GM19468 (cell line): Measurements from ENCODE around the gene GPATCH4.
"Not testable (repeated sequence)": the region's sequence is repeated elsewhere in the genome, so short reads cannot be mapped to it uniquely, and the experiment has no call there.

Source experiments
- ATAC-seq: cut with Tn5 transposase; IDR thresholded peaks from one replicate; pipeline ENCODE4 v1.9.1; 2021; ENCODE audit warnings: mild to moderate bottlenecking, moderate library complexity, moderate number of reproducible peaks; ENCODE audit not compliant: unreplicated experiment; ENCODE audit errors: extremely low read depth

The GPATCH4 gene

DNA sequence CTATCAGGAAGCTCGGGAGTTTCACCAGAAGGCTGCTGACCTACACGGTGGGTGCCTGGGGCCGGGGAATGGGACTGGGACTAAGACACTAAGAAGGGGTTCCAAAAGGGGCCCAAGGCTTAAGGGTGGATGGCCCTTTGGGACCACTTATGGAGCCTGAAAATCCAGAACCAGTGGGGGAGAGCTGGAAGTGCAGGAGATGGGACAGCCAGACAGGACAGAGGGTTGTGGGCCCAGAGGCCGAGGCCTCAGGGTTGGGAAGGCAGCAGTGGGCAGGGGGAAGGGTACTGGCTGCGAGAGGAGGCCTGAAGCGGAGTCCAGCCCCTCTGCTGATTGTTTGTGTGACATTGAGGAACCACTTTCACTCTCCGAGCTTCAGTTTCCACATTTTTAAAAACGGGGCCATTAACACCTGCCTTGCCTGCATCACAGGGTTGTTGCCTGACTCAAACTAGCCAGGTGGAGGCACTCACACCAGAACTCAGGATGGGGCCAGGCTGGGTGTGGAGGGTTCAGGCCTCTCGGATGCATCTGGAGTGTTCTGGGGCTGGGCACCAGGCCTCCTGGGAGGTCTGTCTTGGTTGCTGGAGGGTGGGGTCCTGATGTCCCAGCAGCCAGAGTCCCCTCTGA lies 18.8 kb downstream of the GPATCH4 start:
- no peak for ATAC-seq

GRCh38 chr1:156581661-156582387 lies 19.5 kb downstream of the GPATCH4 start:
- ATAC-seq: no peak

- ATAC-seq: no peak
Observed at GRCh38 chr1:156579472-156579871, 21.8 kb downstream of the GPATCH4 start, which contains the start of gene TTC24. TTC24 (plus strand) TSS chr1:156579723; CDS start chr1:156581365, 1,642 bp downstream.

- ATAC-seq: no peak
Observed at GRCh38 chr1:156578055-156578454, 23.2 kb downstream of the GPATCH4 start.

- ATAC-seq: no peak
Observed at GRCh38 chr1:156577550-156577949, 23.7 kb downstream of the GPATCH4 start.

GRCh38 chr1:156574039-156574633 lies 27.1 kb downstream of the GPATCH4 start:
- ATAC-seq: no peak

GRCh38 chr1:156572663-156573018 lies 28.6 kb downstream of the GPATCH4 start:
- no peak for ATAC-seq

GRCh38 chr1:156571919-156572662 lies 29.2 kb downstream of the GPATCH4 start, which contains the start of gene IQGAP3:
IQGAP3 (minus strand) TSS chr1:156572565; CDS start chr1:156572529, 36 bp downstream.
- peak; percentile 51 for ATAC-seq

DNA sequence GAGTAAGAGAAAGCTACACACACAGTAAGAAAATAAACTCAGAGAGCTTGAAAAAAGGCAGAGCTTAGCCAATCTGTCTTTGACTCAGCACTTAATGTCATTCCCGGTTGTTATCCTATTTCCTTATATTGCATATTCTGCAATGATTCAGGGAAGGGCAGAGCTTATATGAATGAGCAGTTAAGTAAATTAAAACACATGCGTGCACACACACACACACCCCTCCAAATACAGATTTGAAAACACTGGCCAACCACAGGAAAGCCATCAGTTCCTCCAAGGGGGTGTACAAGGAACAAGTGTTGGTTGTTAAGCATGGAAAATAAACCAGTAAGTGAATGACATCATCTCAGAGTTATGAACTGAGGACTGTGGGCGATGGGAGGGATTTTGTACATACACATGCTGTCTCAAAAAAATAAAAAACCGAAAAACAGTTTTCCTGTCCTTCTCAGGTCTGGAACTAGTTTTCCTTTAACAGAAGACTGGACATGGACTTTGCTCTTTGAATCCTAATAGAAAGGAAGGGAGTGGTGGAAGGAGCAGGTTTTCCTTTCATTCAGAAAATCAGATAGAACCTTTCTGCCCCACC lies 29.9 kb downstream of the GPATCH4 start:
- ATAC-seq: no peak

- ATAC-seq: no peak
Observed at GRCh38 chr1:156566436-156566835, 34.8 kb downstream of the GPATCH4 start.

DNA sequence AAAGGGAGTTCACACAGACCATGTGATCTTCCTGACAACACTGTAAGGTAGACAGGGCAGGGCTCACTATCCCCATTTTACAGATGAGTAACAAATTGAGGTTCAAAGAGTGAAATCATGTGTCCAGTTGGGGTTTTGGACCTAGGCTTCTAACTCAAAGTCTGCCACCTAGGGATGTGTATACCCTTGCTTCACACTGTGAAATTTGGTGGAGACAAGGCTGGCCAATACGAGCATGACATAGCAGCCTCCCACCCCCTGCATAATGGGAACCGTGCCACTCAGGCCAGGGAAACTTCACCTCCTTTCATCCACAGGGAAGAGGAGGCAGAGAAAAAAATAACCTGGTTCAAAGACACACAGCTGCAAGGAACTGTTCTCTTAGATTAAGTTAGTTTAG lies 35.8 kb downstream of the GPATCH4 start:
- no peak for ATAC-seq

DNA sequence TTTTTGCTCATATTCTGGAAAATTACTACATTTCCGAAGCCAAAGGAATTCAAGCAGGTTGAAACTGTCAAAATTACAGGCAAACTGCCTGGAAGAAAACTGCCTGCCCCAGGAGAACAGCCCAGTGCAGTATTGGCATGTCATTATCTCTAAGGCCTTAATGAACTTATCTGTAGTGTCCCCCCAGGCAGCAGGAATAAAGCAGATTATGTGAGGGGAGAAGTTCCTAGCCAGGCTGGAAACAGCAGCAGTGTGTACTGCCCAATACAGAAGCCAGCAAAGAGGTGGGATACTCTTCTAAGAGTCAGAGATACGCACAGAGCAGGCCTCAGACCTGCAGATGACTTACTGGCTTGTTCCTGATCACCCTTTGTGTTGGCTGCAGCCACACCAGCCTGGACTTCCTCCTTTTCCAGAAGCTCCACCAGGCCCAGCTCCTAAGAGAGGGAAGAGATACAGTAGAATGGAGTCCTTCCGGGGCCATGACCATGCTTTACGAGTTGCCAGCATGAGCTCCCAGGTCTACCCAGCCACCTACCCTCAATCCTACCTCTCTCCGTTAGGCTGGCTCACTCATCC lies 40.6 kb downstream of the GPATCH4 start:
- no peak for ATAC-seq

- ATAC-seq: no peak
Observed at GRCh38 chr1:156559797-156560385, 41.4 kb downstream of the GPATCH4 start.

- ATAC-seq: no peak
Observed at GRCh38 chr1:156559086-156559796, 42.0 kb downstream of the GPATCH4 start.

DNA sequence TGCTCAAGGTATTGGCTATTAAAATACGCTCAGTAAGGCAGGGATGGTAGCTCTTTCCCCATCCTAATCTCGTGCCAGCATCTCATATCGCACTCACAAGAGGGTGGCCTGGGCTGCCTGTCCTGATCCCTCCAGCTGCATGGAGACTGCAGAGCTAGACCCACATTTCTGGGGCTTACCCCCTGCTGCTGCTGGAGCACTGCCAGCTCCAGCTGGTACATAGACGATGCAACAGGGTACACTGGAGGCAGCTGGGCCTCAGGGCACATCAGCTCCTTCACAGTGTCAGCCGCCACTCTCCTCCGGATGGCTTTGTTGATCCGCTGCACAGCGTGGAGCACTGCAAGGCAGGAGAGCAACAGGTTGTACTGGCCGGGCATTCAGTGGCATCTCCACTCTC lies 44.9 kb downstream of the GPATCH4 start:
- ATAC-seq: no peak

DNA sequence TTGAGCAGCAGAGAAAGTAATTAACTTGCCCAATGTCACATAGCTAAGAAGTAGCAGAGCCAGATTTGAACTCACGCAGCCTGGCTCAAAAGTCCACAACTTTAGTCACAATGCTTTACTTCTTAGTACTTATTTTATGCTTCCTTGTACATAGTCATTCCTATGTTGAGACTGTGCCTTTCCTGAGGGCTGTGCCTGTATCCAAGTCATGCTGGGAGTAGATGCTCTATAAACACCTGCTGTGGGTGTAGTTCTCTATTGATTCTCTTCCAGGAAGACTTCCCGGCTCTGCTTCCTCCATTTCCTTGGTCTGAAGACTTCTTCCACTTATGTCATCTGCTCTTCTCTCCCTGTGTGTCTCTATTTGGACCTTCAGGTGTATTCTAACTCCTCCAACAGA lies 45.6 kb downstream of the GPATCH4 start:
- no peak for ATAC-seq

- ATAC-seq: no peak
Observed at GRCh38 chr1:156554971-156555370, 46.3 kb downstream of the GPATCH4 start.

DNA sequence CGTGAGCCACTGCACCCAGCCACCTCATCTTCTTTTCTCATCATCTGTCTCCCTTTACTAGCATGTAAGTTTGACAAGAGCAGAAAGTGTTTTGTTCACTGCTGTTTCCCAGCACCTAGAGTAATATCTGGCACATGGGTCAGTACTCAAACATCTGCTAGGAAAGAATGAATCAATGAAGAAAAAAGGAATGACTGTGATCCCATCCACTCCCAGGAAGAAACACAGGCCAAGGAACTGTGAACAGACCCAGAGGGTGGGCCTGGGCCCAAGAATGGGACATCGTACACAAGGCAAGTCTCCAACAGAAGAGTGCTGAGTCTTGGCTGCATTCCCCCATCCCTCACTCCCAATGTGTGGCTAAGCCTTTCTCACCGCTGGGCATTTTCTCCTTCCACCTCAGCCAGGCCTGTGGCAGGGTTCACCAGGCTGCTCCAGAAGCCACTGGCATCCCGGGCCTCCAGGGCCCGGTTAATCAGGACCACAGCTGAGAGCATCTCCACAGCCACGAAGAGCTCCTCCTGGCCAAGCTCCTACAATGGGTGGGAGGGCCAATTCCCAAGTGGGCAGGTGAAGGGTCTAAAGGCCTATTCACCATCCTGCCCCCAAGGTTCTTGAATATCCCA lies 47.3 kb downstream of the GPATCH4 start:
- no peak for ATAC-seq

- ATAC-seq: not testable (repeated sequence)
Observed at GRCh38 chr1:156552937-156553336, 48.3 kb downstream of the GPATCH4 start.
